Motor neuron (in vitro differentiated cells): Measurements from ENCODE around the gene PEAK1. TPM values are rescaled to one million over a fixed set of nuclear protein-coding genes. Genes with fewer than 3 reads are reported as not detected.

Experiments used
- ATAC-seq, 8 experiments: fragments of 200-7000 bp; cut with Tn5 transposase; replicated peaks in 6 of 8; 2 replicates each; pipeline ENCODE4 v1.8.0; 2021; ENCODE audit warnings: mild to moderate bottlenecking in 8 of 8, moderate library complexity in 8 of 8
- H3K27ac ChIP-seq, 2 donors: fragments of 250-450 bp; sonication (Bioruptor Pico); 2 replicates each; pipeline ENCODE4 v1.9.0; 2021; ENCODE audit warnings: antibody characterized with exemption in 2 of 2, mild to moderate bottlenecking in 2 of 2, moderate library complexity in 1 of 2
- H3K4me1 ChIP-seq, 2 donors: fragments of 250-450 bp; sonication (Bioruptor Pico); replicated peaks in 1 of 2; 2 replicates each; pipeline ENCODE4 v1.6.1; 2021; ENCODE audit warnings: antibody characterized with exemption in 2 of 2, mild to moderate bottlenecking in 2 of 2, moderate library complexity in 1 of 2
- H3K4me3 ChIP-seq, 5 donors: fragments of 250-450 bp; sonication (Bioruptor Pico); 2 replicates each; pipeline ENCODE4 v1.9.0; 2021; ENCODE audit warnings: antibody characterized with exemption in 5 of 5, mild to moderate bottlenecking in 5 of 5, moderate library complexity in 4 of 5
- WGBS, 10 experiments: fragments of 450-650 bp; shearing (Covaris generic); methylation state at CpG; one replicate each; pipeline ENCODE4 v1.0.0; 2022; 5-methylcytosine and 5-hydroxymethylcytosine counted together
- in situ Hi-C, 9 experiments: fragments of 400-800 bp; cut with MboI; loops; one replicate each; pipeline ENCODE4 v1.15.0; 2021; ENCODE audit warnings: low sequenced_read_pairs in 9 of 9, low pct_unique_long_range_greater_than_20kb in 2 of 9; ENCODE audit not compliant: unreplicated experiment in 9 of 9
- total RNA-seq, 8 experiments: library from RNA; unstranded; fragments of 300-600 nt; gene quantifications; 2 replicates each; pipeline versions ENCODE4 v1.2.3 to v1.2.4, GENCODE V29; 2022

The PEAK1 gene
- total RNA-seq, 8 experiments from 2014 or later = 8.9 to 87.5 (median 12.2) TPM

DNA sequence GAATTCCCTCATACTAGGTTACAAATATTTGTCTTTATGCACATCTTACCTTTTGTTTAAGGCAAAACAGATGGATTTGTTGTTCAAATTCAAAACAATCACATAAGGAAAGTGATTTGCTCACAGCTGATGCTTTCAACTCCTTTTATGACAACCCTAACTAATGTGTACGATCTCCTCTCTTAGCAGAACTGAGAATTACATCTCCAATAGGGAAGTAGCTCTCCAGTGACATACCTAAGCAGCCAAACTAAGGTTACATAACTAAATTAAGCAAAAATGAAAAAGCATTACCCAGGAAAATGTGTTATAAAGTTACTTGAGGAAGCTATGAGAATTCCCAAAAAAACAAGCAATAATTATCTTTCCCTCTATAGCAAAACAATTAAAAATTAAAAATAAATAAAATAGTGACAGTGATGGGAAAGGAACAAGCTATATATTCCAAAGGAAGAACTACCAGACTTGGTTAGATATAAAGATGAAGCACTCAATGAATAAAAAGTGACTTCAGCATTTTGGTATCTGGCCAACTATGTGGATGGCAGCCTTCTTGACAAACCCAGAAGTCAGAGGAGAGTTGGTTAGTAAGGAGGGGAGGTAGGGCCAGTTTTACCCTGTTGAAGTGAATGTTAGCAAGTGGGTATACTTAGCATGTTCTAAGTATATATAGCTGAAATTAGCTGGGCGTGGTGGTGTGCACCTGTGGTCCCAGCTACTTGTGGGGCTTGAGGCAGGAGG is 32.4 kb downstream of the PEAK1 start:
- no peak overlapping the region for H3K4me3 ChIP-seq
- H3K4me1 ChIP-seq = no peaks in the 10 kb centered on the region
- WGBS, 10 experiments = 86 to 100% (median 100%) methylated on average over 1 to 2 of the region's 2 CpGs; no CpG with 5 or more reads in 3 of the 10 experiments
- in situ Hi-C loops = no loop called here
- ATAC-seq = no peak
- no peak overlapping the region for H3K27ac ChIP-seq

DNA sequence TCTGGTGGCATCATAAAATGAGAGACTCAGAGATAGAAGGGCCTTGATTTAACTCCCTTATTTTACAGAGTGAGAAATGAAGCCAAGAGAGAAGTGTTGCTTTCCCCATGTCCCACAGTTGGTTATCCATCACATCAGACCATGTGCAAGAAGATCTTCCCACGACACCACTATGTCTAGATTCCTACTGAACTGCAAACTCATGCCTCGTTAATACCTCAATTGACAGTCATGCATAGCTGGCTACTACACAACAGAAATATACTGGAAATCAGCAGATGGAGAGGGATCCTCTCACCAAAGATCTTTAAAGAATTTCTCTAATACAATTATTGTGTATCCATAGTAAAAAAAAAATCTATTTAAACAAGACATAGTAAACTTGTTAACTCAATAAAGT is 33.3 kb downstream of the PEAK1 start:
- in situ Hi-C loops = no loop called here
- Histone ChIP-seq H3K4me3 (no peak overlapping the region), H3K27ac (no peak overlapping the region), H3K4me1 (no peaks in the 10 kb centered on the region)
- 48 to 100% (median 90%) methylated on average over 1 to 2 of the region's 2 CpGs; no CpG with 5 or more reads in 3 of the 10 experiments for WGBS, 10 experiments
- no peak for ATAC-seq

DNA sequence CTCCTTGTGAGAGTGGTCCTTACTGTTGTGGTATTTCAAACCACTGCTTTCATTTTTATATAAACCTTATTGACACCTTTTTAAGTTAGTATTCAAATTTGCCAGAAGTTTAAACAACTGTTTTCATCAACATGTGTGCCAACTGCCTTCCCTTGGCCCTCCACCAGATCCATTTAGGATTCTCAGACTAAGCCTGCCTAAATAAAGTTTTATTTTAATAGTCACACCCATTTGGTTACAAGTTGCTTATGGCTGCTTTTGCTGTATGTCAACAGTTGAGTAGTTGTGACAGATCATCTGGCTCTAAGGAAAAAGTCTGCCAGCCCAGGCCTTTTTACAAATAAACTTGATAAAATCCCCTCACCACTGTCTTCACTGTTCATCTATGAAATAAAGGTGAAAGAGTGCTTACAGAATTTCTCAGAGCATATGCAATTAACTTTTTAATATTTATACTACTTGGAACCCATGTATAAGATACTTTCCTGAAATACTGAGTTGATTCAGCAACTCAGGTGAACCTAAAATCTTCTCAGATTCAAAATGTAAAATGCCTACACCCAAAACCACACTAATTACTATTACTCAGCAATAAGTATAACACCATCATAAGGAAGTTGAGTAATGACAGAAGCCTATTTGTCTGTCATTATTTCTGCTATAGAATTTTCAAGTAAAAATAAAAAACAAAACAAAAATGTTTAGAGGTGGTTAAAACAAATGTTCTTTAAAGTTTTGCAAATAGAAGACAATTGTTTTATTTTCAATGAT is 35.1 kb downstream of the PEAK1 start:
- ATAC-seq = peak in 1 of 8 experiments; percentile 21
- in situ Hi-C loops = no loop called here
- no peak overlapping the region for H3K4me3 ChIP-seq
- H3K27ac ChIP-seq = no peak overlapping the region
- no peaks in the 10 kb centered on the region for H3K4me1 ChIP-seq

DNA sequence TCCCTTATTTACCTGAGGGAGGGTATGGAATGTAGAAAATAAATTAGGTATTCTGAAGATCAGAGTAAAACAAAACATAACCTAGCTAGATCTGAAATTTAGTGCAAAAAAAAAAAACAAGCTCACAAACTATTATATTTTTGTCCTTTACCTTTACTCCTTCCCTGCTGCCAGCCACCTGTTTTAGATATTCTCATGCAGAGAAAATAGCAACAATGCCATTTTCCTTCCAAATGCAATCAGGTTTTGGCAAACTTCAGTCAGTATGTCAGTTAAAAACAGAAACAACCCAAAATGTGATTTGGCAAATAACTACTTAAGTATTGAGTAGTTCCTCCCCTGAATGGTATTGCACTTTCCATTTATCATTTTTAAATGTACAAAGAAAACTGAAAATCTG is 35.8 kb downstream of the PEAK1 start:
- in situ Hi-C loops = no loop called here

DNA sequence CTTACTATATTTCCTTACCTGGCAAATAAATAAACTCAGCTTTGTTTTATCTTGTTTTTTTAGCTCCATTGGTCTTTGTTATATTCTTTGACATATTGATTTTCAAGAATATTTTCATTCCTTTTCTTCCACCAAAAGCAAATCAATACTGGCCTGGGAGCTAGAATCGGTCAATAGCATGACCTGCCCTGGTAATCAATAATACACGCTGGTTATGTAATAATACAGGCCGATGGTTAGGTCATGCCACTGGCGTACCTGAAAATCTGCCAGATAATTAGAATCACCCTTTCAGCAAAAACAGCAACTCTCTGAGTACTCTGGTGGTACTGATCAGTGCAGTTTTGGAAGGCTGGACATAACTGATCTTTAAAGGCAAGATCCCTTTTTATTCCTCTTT is 39.9 kb downstream of the PEAK1 start:
- H3K4me3 ChIP-seq = no peak overlapping the region
- in situ Hi-C loops = no loop called here
- H3K4me1 ChIP-seq = no peaks in the 10 kb centered on the region
- no peak for ATAC-seq
- 46 to 100% (median 93%) methylated on average over 1 to 4 of the region's 4 CpGs for WGBS, 10 experiments
- H3K27ac ChIP-seq = no peak overlapping the region

More for the DNA sequence above, 35.8 kb downstream of the PEAK1 start:
- Histone ChIP-seq H3K4me3 (no peak overlapping the region), H3K4me1 (no peaks in the 10 kb centered on the region), H3K27ac (no peak overlapping the region)
- ATAC-seq = no peak

DNA sequence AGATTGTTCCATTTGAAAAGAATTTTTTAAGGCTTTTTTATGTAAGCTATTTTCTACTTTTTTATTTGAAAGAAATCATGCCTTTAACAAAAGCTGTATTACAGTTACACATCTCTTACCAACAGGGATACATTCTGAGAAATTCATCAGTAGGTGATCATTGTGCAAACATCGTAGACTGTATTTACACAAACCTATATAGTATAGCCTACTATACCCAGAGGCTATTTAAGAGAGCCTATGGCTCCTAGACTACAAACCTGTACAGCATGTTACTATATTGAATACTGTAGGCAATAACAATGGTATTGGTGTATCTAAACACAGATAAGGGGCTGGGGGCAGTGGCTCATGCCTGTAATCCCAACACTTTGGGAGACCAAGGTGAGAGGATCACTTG is 43.1 kb downstream of the PEAK1 start:
- ATAC-seq = no peak
- in situ Hi-C loops = no loop called here
- no peaks in the 10 kb centered on the region for H3K4me1 ChIP-seq
- 100% methylated on average over 1 of the region's 1 CpG; no CpG with 5 or more reads in 7 of the 10 experiments for WGBS, 10 experiments
- no peak overlapping the region for H3K4me3 ChIP-seq
- H3K27ac ChIP-seq = no peak overlapping the region

DNA sequence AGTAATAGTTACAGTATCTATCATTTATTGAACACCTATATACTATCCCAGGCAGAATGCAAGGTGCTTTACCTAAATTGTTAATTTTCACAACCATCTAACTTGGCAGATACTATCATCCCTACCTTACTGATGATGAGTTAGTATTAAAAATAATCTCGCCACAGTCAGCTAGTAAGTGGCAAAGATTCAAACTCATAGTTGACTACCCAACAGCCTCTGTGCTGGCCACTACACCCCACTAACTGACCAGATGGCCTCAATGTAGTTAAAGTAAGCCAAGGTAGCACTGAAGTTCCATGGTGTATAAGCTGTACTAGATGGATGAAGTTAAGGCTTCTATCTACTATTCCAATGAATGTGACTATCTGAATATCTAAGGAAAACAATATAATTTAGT is 44.8 kb downstream of the PEAK1 start:
- in situ Hi-C loops = no loop called here
- Histone ChIP-seq H3K4me3 (no peak overlapping the region), H3K27ac (no peak overlapping the region), H3K4me1 (no peaks in the 10 kb centered on the region)
- no peak for ATAC-seq
- WGBS, 10 experiments = 80 to 100% (median 100%) methylated on average over 1 of the region's 1 CpG; no CpG with 5 or more reads in 5 of the 10 experiments

DNA sequence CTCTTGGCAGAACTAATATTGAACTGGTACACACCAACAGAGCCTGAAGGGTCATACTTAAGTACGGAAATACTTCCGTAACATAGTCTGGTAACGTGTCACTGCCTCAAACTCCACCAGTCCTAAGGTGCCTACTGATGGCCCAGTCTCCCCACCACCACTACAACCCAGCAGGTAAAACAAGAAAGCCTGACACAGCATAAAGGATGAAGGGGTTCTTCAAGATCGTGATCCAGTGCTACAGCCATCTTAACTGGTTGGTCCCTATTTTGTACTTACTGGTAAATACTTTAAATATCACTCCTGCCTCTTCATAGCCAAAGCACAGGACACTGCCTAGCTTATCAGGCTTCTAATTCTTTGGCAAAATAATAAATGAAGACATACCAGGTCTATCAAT is 46.5 kb downstream of the PEAK1 start:
- in situ Hi-C loops = no loop called here
- Histone ChIP-seq H3K27ac (no peak overlapping the region), H3K4me3 (no peak overlapping the region), H3K4me1 (no peaks in the 10 kb centered on the region)
- ATAC-seq = no peak
- WGBS, 10 experiments = 83 to 100% (median 92%) methylated on average over 1 to 3 of the region's 4 CpGs; no CpG with 5 or more reads in 5 of the 10 experiments

DNA sequence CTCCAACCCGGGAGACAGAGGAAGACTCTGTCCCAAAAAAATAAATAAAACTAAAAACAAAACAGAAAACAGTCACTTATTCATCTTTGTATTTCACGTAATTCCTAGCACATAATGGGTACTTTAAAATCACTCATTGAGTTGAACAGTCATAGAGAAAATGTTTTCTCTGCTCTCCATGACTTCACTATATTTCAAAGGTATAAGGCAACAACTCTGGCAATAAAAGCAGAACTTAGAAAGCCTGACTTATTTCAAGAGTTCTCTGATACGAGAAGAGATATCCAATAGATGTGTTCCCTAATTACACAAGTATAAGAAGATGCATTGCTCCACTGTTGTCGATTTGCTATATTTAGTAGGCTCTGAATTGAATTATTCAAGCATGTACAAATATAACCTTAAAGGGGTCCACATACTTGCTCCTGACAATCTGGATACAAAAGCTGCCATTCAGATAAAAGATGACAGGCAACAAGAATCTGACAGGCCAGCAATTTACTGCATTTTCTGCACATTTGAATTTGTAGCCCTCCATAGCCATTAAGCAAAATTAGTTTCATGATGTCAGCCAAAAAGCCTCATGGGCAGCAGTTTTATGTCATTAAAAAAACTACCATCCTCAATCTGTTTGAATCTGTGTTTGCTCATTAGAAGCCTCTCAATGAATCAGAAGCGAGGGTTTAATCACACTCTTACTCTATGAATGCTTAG is 47.9 kb downstream of the PEAK1 start:
- ATAC-seq = peak in 3 of 8 experiments; percentile 24 to 59 (median 27)
- no peaks in the 10 kb centered on the region for H3K4me1 ChIP-seq
- WGBS, 10 experiments = 75 to 100% (median 97%) methylated on average over 1 to 5 of the region's 5 CpGs
- no peak overlapping the region for H3K4me3 ChIP-seq
- in situ Hi-C loops = no loop called here
- no peak overlapping the region for H3K27ac ChIP-seq

DNA sequence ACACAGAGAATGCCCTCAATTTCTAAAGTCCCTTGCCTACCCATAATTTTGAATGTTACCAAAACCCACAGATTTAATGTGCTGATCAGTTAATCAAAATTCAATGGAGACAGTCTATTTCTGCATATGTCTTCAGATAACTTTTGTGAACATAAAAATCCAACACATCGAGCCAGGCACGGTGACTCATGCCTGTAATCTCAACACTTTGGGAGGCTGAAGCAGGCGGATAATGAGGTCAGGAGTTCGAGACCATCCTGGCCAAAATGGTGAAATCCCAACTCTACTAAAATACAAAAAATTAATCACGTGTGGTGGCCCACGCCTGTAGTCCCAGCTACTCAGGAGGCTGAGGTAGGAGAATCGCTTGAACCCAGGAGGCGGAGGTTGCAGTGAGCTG is 49.3 kb downstream of the PEAK1 start:
- Histone ChIP-seq H3K27ac (no peak overlapping the region), H3K4me1 (no peaks in the 10 kb centered on the region), H3K4me3 (no peak overlapping the region)
- ATAC-seq = no peak
- in situ Hi-C loops = no loop called here
- WGBS, 10 experiments = 55 to 100% (median 92%) methylated on average over 2 to 7 of the region's 8 CpGs; no CpG with 5 or more reads in 2 of the 10 experiments

DNA sequence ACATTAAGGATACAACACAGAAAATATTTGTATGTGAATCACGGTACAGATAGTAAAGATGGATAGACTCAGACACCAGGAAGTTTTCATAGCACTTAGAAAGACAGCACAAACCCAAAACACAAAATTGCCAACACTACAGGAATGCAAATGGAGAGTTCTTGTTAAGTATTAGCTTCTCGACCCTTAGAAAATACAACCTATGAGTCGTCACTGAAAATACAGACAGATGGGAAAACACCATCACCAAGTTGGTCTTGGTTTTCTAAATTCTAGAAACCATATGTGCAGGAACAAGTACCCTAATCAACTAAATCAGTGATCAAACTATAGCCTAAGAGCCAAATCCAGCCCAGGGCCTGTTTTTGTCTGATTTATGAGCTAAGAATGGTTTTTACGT is 50.7 kb downstream of the PEAK1 start:
- H3K27ac ChIP-seq = no peak overlapping the region

DNA sequence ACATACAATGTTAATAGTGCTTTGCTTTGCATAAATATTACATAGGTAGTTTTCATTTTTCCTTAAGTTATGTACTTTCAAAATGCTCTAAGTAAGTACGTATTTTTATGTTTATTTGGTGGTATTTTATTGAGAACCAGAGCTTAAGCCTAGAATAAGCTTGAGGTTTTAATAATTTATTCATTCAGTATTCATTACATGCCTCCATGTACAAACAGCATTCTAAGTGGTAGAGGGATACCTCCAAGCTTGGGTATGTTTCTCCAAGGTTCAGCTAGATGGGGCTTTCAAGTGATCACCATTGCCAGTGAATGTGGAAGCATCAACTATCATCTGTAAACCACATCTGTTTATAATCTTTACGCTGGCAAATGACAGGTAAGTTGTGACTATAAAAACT is 52.3 kb downstream of the PEAK1 start:
- 9 to 100% (median 90%) methylated on average over 1 to 2 of the region's 2 CpGs; no CpG with 5 or more reads in 1 of the 10 experiments for WGBS, 10 experiments
- in situ Hi-C loops = no loop called here

More for the DNA sequence above, 50.7 kb downstream of the PEAK1 start:
- ATAC-seq = no peak
- Histone ChIP-seq H3K4me1 (no peaks in the 10 kb centered on the region), H3K4me3 (no peak overlapping the region)
- 38 to 100% (median 81%) methylated on average over 1 to 4 of the region's 4 CpGs for WGBS, 10 experiments
- in situ Hi-C loops = no loop called here

DNA sequence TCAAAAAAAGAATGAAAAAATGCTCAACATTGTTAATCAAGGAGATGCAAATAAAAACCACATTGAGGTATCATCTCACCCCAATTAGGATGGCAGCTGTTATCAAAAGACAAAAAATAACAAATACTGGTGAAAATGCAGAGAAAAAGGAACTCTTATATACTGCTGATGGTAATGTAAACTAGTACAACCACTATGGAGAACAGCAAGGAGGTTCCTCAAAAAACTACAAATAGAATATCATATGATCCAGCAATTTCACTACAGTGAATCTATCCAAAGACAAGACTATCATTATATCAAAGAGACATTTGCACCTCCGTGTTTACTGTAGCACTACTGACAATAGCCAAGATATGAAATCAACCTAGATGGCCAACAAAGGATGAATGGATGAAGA is 58.4 kb downstream of the PEAK1 start:
- no peaks in the 10 kb centered on the region for H3K4me1 ChIP-seq
- ATAC-seq = no peak
- H3K4me3 ChIP-seq = no peak overlapping the region
- 50 to 100% (median 100%) methylated on average over 1 of the region's 1 CpG; no CpG with 5 or more reads in 2 of the 10 experiments for WGBS, 10 experiments
- in situ Hi-C loops = no loop called here
- no peak overlapping the region for H3K27ac ChIP-seq

More for the DNA sequence above, 52.3 kb downstream of the PEAK1 start:
- Histone ChIP-seq H3K27ac (no peak overlapping the region), H3K4me3 (no peak overlapping the region), H3K4me1 (no peaks in the 10 kb centered on the region)
- peak in 2 of 8 experiments; percentile 25 to 93 for ATAC-seq
